Fibroblast of lung (primary cell): ENCODE results near the gene NOS1AP. TPM values are rescaled to one million over a fixed set of nuclear protein-coding genes. Genes with fewer than 3 reads are reported as not detected.

Source experiments
- DNase-seq, 2 donors: peaks; one replicate each; pipeline versions ENCODE4 v3.0.0 to v3.0.0-alpha.2; 2010; ENCODE audit warnings: low read depth in 2 of 2
- H2AFZ ChIP-seq: 2 replicates; pipeline ENCODE4 v1.5.1; 2012; ENCODE audit warnings: low read length, control low read depth, inconsistent platforms
- H3K27ac ChIP-seq: 2 replicates; pipeline ENCODE4 v1.5.1; 2011; ENCODE audit warnings: low read length, control low read depth; ENCODE audit not compliant: insufficient read depth
- H3K27me3 ChIP-seq: 2 replicates; pipeline ENCODE4 v1.5.1; 2011; ENCODE audit warnings: mild to moderate bottlenecking, low read length; ENCODE audit not compliant: control insufficient read depth, insufficient read depth
- H3K36me3 ChIP-seq: 2 replicates; pipeline ENCODE4 v1.5.1; 2011; ENCODE audit warnings: low read length; ENCODE audit not compliant: control insufficient read depth, insufficient read depth
- H3K4me1 ChIP-seq: 2 replicates; pipeline ENCODE4 v1.5.1; 2011; ENCODE audit warnings: low read length; ENCODE audit not compliant: control insufficient read depth, insufficient read depth; ENCODE audit errors: extremely low read depth
- H3K4me2 ChIP-seq: 2 replicates; pipeline ENCODE4 v1.5.1; 2011; ENCODE audit warnings: low read length, control low read depth; ENCODE audit not compliant: insufficient read depth; ENCODE audit errors: extremely low read depth
- H3K4me3 ChIP-seq, 4 experiments: fragments of 200-600 bp in 1 of 4; sonication (generic) in 1 of 4; replicated peaks in 1 of 4; 2 replicates each; pipeline ENCODE4 v1.5.1; 2011 to 2016; ENCODE audit warnings: low read length in 4 of 4, low read depth in 3 of 4, mild to moderate bottlenecking in 3 of 4, control low read depth in 2 of 4, inconsistent platforms in 1 of 4, mixed read lengths in 1 of 4; ENCODE audit not compliant: insufficient read depth in 1 of 4; ENCODE audit errors: control extremely low read depth in 1 of 4
- H3K79me2 ChIP-seq: 2 replicates; pipeline ENCODE4 v1.5.1; 2012; ENCODE audit warnings: mild to moderate bottlenecking, low read length, inconsistent platforms; ENCODE audit not compliant: control insufficient read depth, insufficient read depth
- H3K9ac ChIP-seq: 2 replicates; pipeline ENCODE4 v1.5.1; 2011; ENCODE audit warnings: mild to moderate bottlenecking, low read length, control low read depth; ENCODE audit not compliant: insufficient read depth
- H3K9me3 ChIP-seq: 2 replicates; pipeline ENCODE4 v1.5.1; 2012; ENCODE audit warnings: low read depth, low read length; ENCODE audit not compliant: control insufficient read depth, insufficient read depth
- H4K20me1 ChIP-seq: 2 replicates; pipeline ENCODE4 v1.5.1; 2011; ENCODE audit warnings: low read length; ENCODE audit not compliant: control insufficient read depth, insufficient read depth; ENCODE audit errors: extremely low read depth
- EZH2 ChIP-seq: IDR thresholded peaks from 2 replicates; pipeline ENCODE4 v1.5.1; 2012; ENCODE audit warnings: low read length, control low read depth, mild to moderate bottlenecking; ENCODE audit errors: missing control alignments
- polyA plus RNA-seq, 2 donors: library from polyadenylated mRNA; depleted of rRNA in 1 of 2; stranded (reverse) in 1 of 2; unstranded in 1 of 2; fragments of >200 nt; gene quantifications; 2 replicates each; pipeline ENCODE4 v1.2.1, GENCODE V29; 2011 to 2012; ENCODE audit warnings: missing spikeins in 1 of 2
- total RNA-seq: library from RNA; depleted of rRNA; stranded (reverse); fragments of >200 nt; gene quantifications from 2 replicates; pipeline ENCODE4 v1.2.1, GENCODE V29; 2014
- TF ChIP-seq, protein P1 (sequence below), 2 donors: IDR thresholded peaks in 1 of 2; conservative IDR thresholded peaks in 1 of 2; 1 replicate in 1 of 2; 2 replicates in 1 of 2; pipeline ENCODE4 v1.5.1; 2011 to 2012; ENCODE audit warnings: low read length in 2 of 2, control low read depth in 1 of 2, inconsistent platforms in 1 of 2, low read depth in 1 of 2, mild to moderate bottlenecking in 1 of 2

The NOS1AP gene
- total and polyA plus RNA-seq, 2 donors (not counting 1 experiment from before 2014, with no cell fraction given), result 0.14 to 0.17 TPM

DNA sequence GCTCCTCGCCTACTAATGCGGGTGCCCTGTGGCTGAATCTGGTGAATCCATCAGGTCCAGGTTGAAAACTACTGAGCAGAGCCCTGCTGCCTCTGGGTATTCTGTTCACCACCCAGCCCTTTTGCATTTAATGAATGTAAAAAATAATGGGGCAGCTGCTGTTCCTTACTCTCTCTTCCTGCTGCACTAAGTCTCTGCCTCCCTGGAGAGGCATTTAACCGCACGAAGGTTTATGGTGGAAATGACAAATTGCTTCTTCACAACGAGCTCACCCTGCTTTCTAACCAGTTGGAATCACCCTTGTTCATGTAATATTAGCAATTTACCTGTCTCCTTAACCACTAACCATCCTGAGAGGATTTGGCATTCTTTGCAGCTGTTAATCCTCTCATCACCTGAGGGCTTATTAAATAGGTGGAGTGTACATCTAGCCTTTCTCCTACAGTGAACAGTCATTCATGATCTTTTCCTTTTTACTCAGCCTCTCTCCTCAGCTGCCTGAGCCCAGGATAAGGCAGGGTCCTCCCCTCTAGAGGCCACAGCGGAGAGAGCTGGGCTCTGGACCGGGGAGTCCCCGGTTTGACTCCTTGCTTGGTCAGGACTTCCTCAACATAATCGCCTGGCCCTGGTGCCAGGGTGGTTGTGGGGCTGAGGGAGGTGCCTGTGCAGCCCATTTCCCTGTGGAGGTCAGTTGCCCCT lies 97.6 kb downstream of the NOS1AP start:
- no peaks in the 10 kb centered on the region for H3K4me1 ChIP-seq
- no peak overlapping the region for H2AFZ ChIP-seq
- H3K27ac ChIP-seq, result no peak overlapping the region
- no peaks in the 10 kb centered on the region for H3K79me2 ChIP-seq
- no peaks in the 10 kb centered on the region for H3K36me3 ChIP-seq
- H3K4me2 ChIP-seq, result no peak overlapping the region
- no peak for TF ChIP-seq EZH2
- TF ChIP-seq, protein P1, sequence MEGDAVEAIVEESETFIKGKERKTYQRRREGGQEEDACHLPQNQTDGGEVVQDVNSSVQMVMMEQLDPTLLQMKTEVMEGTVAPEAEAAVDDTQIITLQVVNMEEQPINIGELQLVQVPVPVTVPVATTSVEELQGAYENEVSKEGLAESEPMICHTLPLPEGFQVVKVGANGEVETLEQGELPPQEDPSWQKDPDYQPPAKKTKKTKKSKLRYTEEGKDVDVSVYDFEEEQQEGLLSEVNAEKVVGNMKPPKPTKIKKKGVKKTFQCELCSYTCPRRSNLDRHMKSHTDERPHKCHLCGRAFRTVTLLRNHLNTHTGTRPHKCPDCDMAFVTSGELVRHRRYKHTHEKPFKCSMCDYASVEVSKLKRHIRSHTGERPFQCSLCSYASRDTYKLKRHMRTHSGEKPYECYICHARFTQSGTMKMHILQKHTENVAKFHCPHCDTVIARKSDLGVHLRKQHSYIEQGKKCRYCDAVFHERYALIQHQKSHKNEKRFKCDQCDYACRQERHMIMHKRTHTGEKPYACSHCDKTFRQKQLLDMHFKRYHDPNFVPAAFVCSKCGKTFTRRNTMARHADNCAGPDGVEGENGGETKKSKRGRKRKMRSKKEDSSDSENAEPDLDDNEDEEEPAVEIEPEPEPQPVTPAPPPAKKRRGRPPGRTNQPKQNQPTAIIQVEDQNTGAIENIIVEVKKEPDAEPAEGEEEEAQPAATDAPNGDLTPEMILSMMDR (conservative IDR thresholded peaks at IDR 0.05 in 1 of 2, IDR thresholded peaks at IDR 0.05 in 1 of 2; ENCODE audit: low read depth in 1 of 2, low read length in 2 of 2), result no peak
- H3K9me3 ChIP-seq, result no peaks in the 10 kb centered on the region
- no peak overlapping the region for H3K9ac ChIP-seq
- H3K4me3 ChIP-seq, result no peak overlapping the region
- DNase-seq, result no peak
- peaks cover 14% of the 10 kb centered on the region for H3K27me3 ChIP-seq
- H4K20me1 ChIP-seq, result no peaks in the 10 kb centered on the region

DNA sequence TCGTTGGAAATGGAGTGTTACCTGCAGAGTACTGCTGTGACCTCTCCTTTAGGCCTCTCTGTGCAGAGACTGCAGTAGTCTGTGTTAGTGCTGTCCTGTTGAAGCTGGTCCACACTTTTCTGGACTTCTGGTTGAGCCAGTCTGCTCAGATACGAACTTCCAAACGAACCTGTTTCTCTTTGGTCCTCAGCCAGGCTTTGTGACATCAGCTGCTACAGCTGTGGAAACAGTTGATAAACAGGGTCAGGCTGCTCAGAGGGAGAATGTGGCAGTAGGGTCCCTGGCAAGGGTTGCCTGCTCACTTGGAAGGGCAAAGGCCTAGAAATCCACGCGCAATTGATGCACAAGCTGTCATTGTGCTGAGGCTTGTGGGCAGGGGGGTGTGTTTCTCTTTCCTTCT lies 98.8 kb downstream of the NOS1AP start:
- DNase-seq, result peak in 1 of 2 donors; percentile 15
- TF ChIP-seq EZH2, result no peak
- TF ChIP-seq, protein P1 (conservative IDR thresholded peaks at IDR 0.05 in 1 of 2, IDR thresholded peaks at IDR 0.05 in 1 of 2; ENCODE audit: low read depth in 1 of 2, low read length in 2 of 2), result no peak

GRCh38 chr1:162169031-162169790 lies 99.7 kb downstream of the NOS1AP start:
- Histone ChIP-seq H3K27ac (no peak overlapping the region), H3K36me3 (no peaks in the 10 kb centered on the region), H3K79me2 (no peaks in the 10 kb centered on the region), H3K4me3 (no peak overlapping the region), H2AFZ (no peak overlapping the region), H3K9ac (no peak overlapping the region), H3K4me1 (no peaks in the 10 kb centered on the region), H3K9me3 (no peaks in the 10 kb centered on the region), H4K20me1 (no peaks in the 10 kb centered on the region), H3K27me3 (peaks cover 14% of the 10 kb centered on the region), H3K4me2 (no peak overlapping the region)
- peak; percentile 20 to 39 for DNase-seq
- TF ChIP-seq, protein P1 (conservative IDR thresholded peaks at IDR 0.05 in 1 of 2, IDR thresholded peaks at IDR 0.05 in 1 of 2; ENCODE audit: low read depth in 1 of 2, low read length in 2 of 2), result no peak
- no peak for TF ChIP-seq EZH2

More for the DNA sequence above, 98.8 kb downstream of the NOS1AP start:
- no peaks in the 10 kb centered on the region for H4K20me1 ChIP-seq
- H3K4me2 ChIP-seq, result no peak overlapping the region
- no peak overlapping the region for H3K4me3 ChIP-seq
- no peak overlapping the region for H2AFZ ChIP-seq
- no peak overlapping the region for H3K9ac ChIP-seq
- no peaks in the 10 kb centered on the region for H3K4me1 ChIP-seq
- no peak overlapping the region for H3K27ac ChIP-seq
- no peaks in the 10 kb centered on the region for H3K36me3 ChIP-seq
- no peaks in the 10 kb centered on the region for H3K79me2 ChIP-seq
- peaks cover 14% of the 10 kb centered on the region for H3K27me3 ChIP-seq
- H3K9me3 ChIP-seq, result no peaks in the 10 kb centered on the region
